Measurements from ENCODE around the gene IFNA10. TPM values are rescaled to one million over a fixed set of nuclear protein-coding genes. Genes with fewer than 3 reads are reported as not detected.

The IFNA10 gene
- total and polyA plus RNA-seq, 2 of the 8 experiments (the other 6 are each of a cell fraction or from before 2014, with no cell fraction given) = not detected

DNA sequence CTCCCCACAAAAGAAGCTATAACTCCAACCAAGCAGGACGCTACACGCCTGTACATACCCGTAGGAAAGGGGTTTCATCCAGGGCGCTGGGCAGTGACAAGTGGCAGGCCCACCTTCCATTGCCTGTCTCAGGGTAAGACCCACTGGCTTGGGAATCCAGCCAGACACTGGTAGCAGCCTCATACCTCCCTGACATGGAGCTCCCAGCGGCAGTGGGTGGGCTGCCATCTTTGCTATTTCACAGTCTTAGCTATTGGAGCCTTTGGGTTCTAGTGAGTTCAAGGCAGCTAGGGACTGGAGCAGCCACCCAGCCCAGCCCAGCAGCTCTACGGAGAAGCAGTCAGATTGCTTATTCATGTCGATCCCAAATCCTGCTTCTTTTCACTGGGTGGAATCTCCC lies 3.4 kb upstream of the IFNA10 start:
- Histone ChIP-seq H3K79me2 (ENCODE audit: control insufficient read depth in 1 of 2, insufficient read depth in 2 of 2, low read length in 2 of 2) (no peaks in the 10 kb centered on the region), H3K14ac (ENCODE audit: insufficient read length) (no peak overlapping the region), H3K56ac (replicated peaks; ENCODE audit: insufficient read length, low read depth, low read length) (no peak overlapping the region), H3K79me1 (ENCODE audit: low read depth, low read length) (no peaks in the 10 kb centered on the region), H4K91ac (replicated peaks; ENCODE audit: insufficient read length, low read length) (no peak overlapping the region), H3K27ac (ENCODE audit: low read depth, low read length) (no peak overlapping the region), H3K36me3 (ENCODE audit: control insufficient read depth in 2 of 4, insufficient read depth in 4 of 4, low read length in 3 of 4) (no peaks in the 10 kb centered on the region), H2BK5ac (ENCODE audit: low read depth, low read length) (no peak overlapping the region), H3K18ac (ENCODE audit: extremely low read depth, low read length) (no peak overlapping the region), H2BK120ac (replicated peaks; ENCODE audit: low read depth, low read length) (no peak overlapping the region), H3K4ac (replicated peaks; ENCODE audit: insufficient read length, low read depth, low read length) (no peak overlapping the region), H3K23ac (ENCODE audit: insufficient read length) (no peak overlapping the region), H2AK5ac (ENCODE audit: low read depth, low read length) (no peak overlapping the region), H3K27me3 (replicated peaks in 1 of 4; ENCODE audit: control insufficient read depth in 3 of 4, extremely low read depth in 1 of 4, insufficient read depth in 3 of 4, low read length in 3 of 4) (no peaks in the 10 kb centered on the region), H2BK15ac (ENCODE audit: low read length) (no peak overlapping the region), H4K8ac (ENCODE audit: extremely low read depth, insufficient read depth, low read length) (no peak overlapping the region), H2BK12ac (ENCODE audit: low read depth, low read length) (no peak overlapping the region), H3K9ac (replicated peaks in 1 of 4; ENCODE audit: extremely low read depth in 1 of 4, low read depth in 3 of 4, low read length in 3 of 4) (no peak overlapping the region), H3K9me3 (ENCODE audit: insufficient read depth in 2 of 2, low read depth in 1 of 2, low read length in 1 of 2) (no peaks in the 10 kb centered on the region), H3K4me1 (replicated peaks in 1 of 4; ENCODE audit: control insufficient read depth in 3 of 4, insufficient read depth in 4 of 4, low read length in 3 of 4) (no peaks in the 10 kb centered on the region), H3K4me2 (ENCODE audit: insufficient read depth in 1 of 2, low read depth in 2 of 2, low read length in 2 of 2) (no peak overlapping the region), H3K4me3 (ENCODE audit: extremely low read depth in 1 of 4, insufficient read depth in 2 of 4, low read depth in 3 of 4, low read length in 4 of 4) (no peak overlapping the region), H3K23me2 (ENCODE audit: low read depth, low read length) (no peaks in the 10 kb centered on the region), H2BK20ac (ENCODE audit: low read length) (no peak overlapping the region), H4K20me1 (replicated peaks in 1 of 2; ENCODE audit: control insufficient read depth in 1 of 2, insufficient read depth in 2 of 2, low read length in 2 of 2) (no peaks in the 10 kb centered on the region), H4K5ac (ENCODE audit: insufficient read length, low read depth, low read length) (no peak overlapping the region), H2AFZ (ENCODE audit: low read length) (no peak overlapping the region)
- ChIA-PET CTCF (ENCODE audit: partially characterized antibody) (interaction anchor here (1.1 to 3.5 kb wide), 2 partner anchors 16 to 580 kb away, joined by 3 to 19 read pairs; no protein-coding TSS in a partner anchor), POLR2A (ENCODE audit: partially characterized antibody) (interaction anchor here (1.4 kb wide), 1 partner anchor 593 kb away, joined by 3 read pairs; no protein-coding TSS in a partner anchor)
- WGBS, 2 experiments (ENCODE audit: extremely low coverage in 1 of 2, insufficient coverage in 1 of 2, insufficient read length in 1 of 2, insufficient replicate concordance in 2 of 2, low coverage in 1 of 2, low lambda C conversion rate in 2 of 2, missing lambda C conversion rate in 1 of 2) = 97% methylated on average over 7 of the region's 7 CpGs; no CpG with 5 or more reads in 1 of the 2 experiments
- FAIRE-seq (no peak), DNase-seq (ENCODE audit: low read depth in 1 of 2, low spot score in 2 of 2) (no peak)
- no peak for TF ChIP-seq TEAD4 (IDR thresholded peaks at IDR 0.05; ENCODE audit: low read depth, low read length)
- no peak for TF ChIP-seq YY1 (IDR thresholded peaks at IDR 0.05; ENCODE audit: low read depth, low read length)
- no peak for TF ChIP-seq CEBPB (IDR thresholded peaks at IDR 0.05; ENCODE audit: low read depth, low read length)
- TF ChIP-seq, protein P1, sequence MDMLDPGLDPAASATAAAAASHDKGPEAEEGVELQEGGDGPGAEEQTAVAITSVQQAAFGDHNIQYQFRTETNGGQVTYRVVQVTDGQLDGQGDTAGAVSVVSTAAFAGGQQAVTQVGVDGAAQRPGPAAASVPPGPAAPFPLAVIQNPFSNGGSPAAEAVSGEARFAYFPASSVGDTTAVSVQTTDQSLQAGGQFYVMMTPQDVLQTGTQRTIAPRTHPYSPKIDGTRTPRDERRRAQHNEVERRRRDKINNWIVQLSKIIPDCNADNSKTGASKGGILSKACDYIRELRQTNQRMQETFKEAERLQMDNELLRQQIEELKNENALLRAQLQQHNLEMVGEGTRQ (IDR thresholded peaks at IDR 0.05; ENCODE audit: low read length) = no peak
- no peak for TF ChIP-seq GTF2F1 (IDR thresholded peaks at IDR 0.05; ENCODE audit: borderline replicate concordance, low read depth, low read length)
- TF ChIP-seq, protein P2, sequence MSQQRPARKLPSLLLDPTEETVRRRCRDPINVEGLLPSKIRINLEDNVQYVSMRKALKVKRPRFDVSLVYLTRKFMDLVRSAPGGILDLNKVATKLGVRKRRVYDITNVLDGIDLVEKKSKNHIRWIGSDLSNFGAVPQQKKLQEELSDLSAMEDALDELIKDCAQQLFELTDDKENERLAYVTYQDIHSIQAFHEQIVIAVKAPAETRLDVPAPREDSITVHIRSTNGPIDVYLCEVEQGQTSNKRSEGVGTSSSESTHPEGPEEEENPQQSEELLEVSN (IDR thresholded peaks at IDR 0.05) = no peak
- TF ChIP-seq, protein P3, sequence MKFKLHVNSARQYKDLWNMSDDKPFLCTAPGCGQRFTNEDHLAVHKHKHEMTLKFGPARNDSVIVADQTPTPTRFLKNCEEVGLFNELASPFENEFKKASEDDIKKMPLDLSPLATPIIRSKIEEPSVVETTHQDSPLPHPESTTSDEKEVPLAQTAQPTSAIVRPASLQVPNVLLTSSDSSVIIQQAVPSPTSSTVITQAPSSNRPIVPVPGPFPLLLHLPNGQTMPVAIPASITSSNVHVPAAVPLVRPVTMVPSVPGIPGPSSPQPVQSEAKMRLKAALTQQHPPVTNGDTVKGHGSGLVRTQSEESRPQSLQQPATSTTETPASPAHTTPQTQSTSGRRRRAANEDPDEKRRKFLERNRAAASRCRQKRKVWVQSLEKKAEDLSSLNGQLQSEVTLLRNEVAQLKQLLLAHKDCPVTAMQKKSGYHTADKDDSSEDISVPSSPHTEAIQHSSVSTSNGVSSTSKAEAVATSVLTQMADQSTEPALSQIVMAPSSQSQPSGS (IDR thresholded peaks at IDR 0.05; ENCODE audit: low read length) = no peak
- no peak for TF ChIP-seq BACH1 (IDR thresholded peaks at IDR 0.05; ENCODE audit: low read length)
- no peak for TF ChIP-seq TBP (IDR thresholded peaks at IDR 0.05; ENCODE audit: low read depth, low read length)
- TF ChIP-seq, protein P4, sequence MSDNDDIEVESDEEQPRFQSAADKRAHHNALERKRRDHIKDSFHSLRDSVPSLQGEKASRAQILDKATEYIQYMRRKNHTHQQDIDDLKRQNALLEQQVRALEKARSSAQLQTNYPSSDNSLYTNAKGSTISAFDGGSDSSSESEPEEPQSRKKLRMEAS (IDR thresholded peaks at IDR 0.05) = no peak
- TF ChIP-seq EP300 (IDR thresholded peaks at IDR 0.05; ENCODE audit: borderline replicate concordance in 1 of 2, low read depth in 2 of 2, low read length in 2 of 2) = no peak

Data from H1 (cell line).